ENCODE measurements around the gene DSTN. TPM values are rescaled to one million over a fixed set of nuclear protein-coding genes. Genes with fewer than 3 reads are reported as not detected.

Gene DSTN
- total RNA-seq, 1 donor from 2014 or later = 149 TPM

DNA sequence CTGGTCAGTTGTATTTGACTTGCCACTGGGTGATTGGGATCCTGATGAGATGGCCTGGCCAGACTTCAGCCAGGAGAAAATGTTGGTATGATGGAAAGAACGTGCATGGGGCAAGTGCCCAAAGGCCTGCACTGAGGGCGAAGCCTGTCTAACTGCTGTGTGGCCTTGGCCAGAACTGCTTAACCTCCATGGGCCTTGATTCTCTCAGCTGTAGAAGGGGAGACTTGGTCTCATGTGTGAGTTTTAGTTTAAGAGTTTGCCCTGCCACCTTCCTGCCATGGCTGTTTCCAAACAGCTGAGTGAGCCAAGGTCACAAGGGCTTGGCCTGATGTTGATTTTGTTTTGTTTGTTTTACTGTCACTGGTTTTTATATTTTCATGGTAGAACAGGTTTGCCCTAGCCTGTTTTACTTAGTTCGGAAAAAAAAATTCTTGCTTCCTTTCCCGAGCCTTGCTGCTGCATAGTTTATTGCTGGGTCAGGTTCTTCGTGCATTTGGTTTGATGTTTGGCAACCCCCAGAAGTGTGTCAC is 35.3 kb downstream of the DSTN start:
- FAIRE-seq (no peak), DNase-seq (ENCODE audit: low read depth) (no peak)
- H3K36me3 ChIP-seq (ENCODE audit: control insufficient read depth, insufficient read depth, low read length) = peaks cover 8% of the 10 kb centered on the region
- H3K4me3 ChIP-seq (ENCODE audit: low read depth, low read length) = no peak overlapping the region
- TF ChIP-seq, protein P1, sequence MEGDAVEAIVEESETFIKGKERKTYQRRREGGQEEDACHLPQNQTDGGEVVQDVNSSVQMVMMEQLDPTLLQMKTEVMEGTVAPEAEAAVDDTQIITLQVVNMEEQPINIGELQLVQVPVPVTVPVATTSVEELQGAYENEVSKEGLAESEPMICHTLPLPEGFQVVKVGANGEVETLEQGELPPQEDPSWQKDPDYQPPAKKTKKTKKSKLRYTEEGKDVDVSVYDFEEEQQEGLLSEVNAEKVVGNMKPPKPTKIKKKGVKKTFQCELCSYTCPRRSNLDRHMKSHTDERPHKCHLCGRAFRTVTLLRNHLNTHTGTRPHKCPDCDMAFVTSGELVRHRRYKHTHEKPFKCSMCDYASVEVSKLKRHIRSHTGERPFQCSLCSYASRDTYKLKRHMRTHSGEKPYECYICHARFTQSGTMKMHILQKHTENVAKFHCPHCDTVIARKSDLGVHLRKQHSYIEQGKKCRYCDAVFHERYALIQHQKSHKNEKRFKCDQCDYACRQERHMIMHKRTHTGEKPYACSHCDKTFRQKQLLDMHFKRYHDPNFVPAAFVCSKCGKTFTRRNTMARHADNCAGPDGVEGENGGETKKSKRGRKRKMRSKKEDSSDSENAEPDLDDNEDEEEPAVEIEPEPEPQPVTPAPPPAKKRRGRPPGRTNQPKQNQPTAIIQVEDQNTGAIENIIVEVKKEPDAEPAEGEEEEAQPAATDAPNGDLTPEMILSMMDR (IDR thresholded peaks at IDR 0.05; ENCODE audit: insufficient read depth, low read length, severe bottlenecking) = no peak
- H3K27me3 ChIP-seq (ENCODE audit: control insufficient read depth, insufficient read depth, low read length) = no peaks in the 10 kb centered on the region

- peaks cover 7% of the 10 kb centered on the region for H3K36me3 ChIP-seq (ENCODE audit: control insufficient read depth, insufficient read depth, low read length)
- FAIRE-seq (no peak), DNase-seq (ENCODE audit: low read depth) (no peak)
- no peak overlapping the region for H3K4me3 ChIP-seq (ENCODE audit: low read depth, low read length)
- TF ChIP-seq, protein P1 (IDR thresholded peaks at IDR 0.05; ENCODE audit: insufficient read depth, low read length, severe bottlenecking) = no peak
- H3K27me3 ChIP-seq (ENCODE audit: control insufficient read depth, insufficient read depth, low read length) = no peaks in the 10 kb centered on the region
Measured at GRCh38 chr20:17606001-17606400, 36.1 kb downstream of the DSTN start.

- TF ChIP-seq, protein P1 (IDR thresholded peaks at IDR 0.05; ENCODE audit: insufficient read depth, low read length, severe bottlenecking) = no peak
- Histone ChIP-seq H3K4me3 (ENCODE audit: low read depth, low read length) (no peak overlapping the region), H3K36me3 (ENCODE audit: control insufficient read depth, insufficient read depth, low read length) (peaks cover 4% of the 10 kb centered on the region), H3K27me3 (ENCODE audit: control insufficient read depth, insufficient read depth, low read length) (no peaks in the 10 kb centered on the region)
- no peak for FAIRE-seq
- DNase-seq (ENCODE audit: low read depth) = no peak
Measured at GRCh38 chr20:17608701-17609497, 39.0 kb downstream of the DSTN start.

DNA sequence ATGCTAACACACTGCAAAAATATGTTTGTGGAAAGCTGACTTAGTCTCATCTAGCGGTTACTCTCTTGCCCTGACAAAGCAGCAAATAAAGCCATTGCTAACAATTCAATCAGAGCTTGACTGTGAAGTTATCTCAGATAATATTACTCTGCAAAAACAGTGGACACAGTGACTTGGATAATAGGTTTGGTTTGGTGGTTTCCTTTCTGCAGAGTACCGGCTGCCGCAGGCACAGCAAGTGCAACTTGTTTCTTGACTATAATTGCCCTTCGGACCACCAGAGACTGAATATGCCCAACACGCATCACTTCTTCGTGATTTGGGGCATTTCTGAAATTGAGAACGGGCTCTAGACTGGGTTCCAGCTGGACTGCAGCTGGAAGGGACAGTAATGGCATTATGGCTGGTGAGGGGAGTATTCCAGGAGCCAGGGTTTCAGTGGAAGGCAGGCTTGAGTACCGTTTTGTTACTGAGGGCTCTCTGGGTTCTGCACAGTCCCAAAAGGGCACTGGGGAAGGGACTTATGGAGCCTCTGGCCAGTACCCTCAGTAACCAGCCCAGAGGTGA is 40.0 kb downstream of the DSTN start:
- no peak for DNase-seq (ENCODE audit: low read depth)
- no peak for FAIRE-seq

GRCh38 chr20:17610566-17611289 is 40.9 kb downstream of the DSTN start:
- no peaks in the 10 kb centered on the region for H3K27me3 ChIP-seq (ENCODE audit: control insufficient read depth, insufficient read depth, low read length)
- TF ChIP-seq, protein P1 (IDR thresholded peaks at IDR 0.05; ENCODE audit: insufficient read depth, low read length, severe bottlenecking) = no peak
- FAIRE-seq (peak; percentile 7), DNase-seq (ENCODE audit: low read depth) (no peak)
- H3K4me3 ChIP-seq (ENCODE audit: low read depth, low read length) = no peak overlapping the region
- peaks cover 4% of the 10 kb centered on the region for H3K36me3 ChIP-seq (ENCODE audit: control insufficient read depth, insufficient read depth, low read length)

More for the DNA sequence above, 40.0 kb downstream of the DSTN start:
- no peak overlapping the region for H3K4me3 ChIP-seq (ENCODE audit: low read depth, low read length)
- H3K36me3 ChIP-seq (ENCODE audit: control insufficient read depth, insufficient read depth, low read length) = peaks cover 1% of the 10 kb centered on the region
- TF ChIP-seq, protein P1 (IDR thresholded peaks at IDR 0.05; ENCODE audit: insufficient read depth, low read length, severe bottlenecking) = no peak
- H3K27me3 ChIP-seq (ENCODE audit: control insufficient read depth, insufficient read depth, low read length) = no peaks in the 10 kb centered on the region
